GM21723 (cell line): ENCODE results near the gene LSM14B.

ENCODE experiments used
- ATAC-seq: cut with Tn5 transposase; IDR thresholded peaks from one replicate; pipeline ENCODE4 v1.9.1; 2021; ENCODE audit warnings: mild to moderate bottlenecking, moderate library complexity; ENCODE audit not compliant: unreplicated experiment

Gene LSM14B

DNA sequence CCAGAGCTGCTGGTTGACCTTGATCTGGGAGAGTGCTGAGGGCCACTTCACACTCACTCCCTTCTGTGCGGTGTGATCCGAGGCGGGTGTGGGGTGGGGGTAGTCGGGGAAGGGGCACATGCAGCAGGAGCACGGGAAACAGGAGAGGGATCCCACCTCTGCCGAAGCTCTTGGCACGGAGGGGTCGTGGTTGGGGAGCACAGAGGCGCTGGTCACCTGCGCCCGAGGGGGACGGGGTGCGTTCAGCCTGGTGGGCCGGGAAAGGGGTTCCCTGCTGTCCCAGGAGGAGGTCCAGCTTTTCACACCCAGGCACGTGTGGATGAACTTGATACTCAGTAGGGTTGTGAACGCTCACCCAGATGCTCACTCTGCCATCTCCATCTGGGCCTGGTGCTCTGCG, 38.6 kb downstream of the LSM14B start:
- no peak for ATAC-seq

DNA sequence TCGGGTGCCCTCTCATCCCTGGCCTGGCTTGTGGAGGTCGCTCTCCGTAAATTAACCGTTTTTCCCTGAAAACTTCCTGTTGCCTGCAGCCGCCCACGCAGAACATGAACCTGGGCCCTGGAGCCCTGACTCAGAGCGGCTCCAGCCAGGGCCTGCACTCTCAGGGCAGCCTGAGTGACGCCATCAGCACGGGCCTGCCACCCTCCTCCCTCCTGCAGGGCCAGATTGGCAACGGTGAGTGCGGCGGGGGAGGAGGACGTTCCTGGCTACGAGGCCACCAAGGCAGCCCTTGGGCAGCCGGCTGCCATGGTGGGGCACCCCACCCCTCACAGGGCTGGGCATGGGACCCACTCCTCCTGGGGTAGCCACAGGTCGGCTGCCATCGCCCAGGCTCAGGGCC, 39.1 kb downstream of the LSM14B start:
- no peak for ATAC-seq

DNA sequence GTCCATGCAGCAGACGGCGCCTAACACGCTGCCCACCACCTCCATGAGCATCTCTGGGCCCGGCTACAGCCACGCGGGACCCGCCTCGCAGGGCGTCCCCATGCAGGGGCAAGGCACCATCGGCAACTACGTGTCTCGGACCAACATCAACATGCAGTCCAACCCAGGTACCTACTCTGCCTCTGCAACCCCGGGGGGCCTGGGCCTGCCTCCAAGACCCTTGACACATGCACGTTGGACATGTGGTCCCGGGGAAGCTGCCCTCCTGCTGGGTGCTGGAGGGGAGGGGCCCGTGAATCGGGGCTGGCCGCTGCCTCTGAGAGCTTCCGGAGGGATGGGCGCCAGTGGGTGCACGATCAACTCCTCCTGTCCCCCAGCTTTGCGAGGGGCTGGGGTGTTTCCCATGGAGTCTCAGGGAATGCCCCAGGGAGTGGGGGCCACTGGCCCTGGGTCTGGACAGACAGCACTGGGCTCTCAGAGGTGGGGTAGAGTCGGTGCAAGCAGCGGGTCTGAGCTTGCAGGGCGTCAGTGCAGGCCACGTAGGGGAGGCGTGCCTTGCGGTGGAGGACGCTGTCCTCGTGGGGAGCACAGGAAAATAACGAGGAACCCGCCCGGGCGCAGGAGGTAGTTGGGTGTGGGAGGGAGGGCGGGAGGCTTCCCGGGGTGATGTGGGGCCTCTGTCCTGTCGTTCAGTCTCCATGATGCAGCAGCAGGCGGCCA, 40.6 kb downstream of the LSM14B start:
- no peak for ATAC-seq

DNA sequence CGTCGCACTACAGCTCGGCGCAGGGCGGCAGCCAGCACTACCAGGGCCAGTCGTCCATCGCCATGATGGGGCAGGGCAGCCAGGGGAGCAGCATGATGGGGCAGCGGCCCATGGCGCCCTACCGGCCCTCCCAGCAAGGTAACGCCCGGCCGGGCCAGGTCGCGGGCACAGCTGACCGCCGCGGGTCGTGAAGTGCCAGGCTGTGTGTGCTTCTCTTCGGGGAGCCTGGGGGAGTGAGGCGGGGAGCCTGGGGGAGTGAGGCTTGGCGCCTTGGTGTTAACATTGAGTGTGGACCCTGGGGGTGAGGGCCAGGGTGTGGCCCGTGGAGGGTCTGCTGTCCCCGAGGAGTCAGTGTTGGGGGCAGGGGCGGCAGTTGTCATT, 41.2 kb downstream of the LSM14B start:
- no peak for ATAC-seq

DNA sequence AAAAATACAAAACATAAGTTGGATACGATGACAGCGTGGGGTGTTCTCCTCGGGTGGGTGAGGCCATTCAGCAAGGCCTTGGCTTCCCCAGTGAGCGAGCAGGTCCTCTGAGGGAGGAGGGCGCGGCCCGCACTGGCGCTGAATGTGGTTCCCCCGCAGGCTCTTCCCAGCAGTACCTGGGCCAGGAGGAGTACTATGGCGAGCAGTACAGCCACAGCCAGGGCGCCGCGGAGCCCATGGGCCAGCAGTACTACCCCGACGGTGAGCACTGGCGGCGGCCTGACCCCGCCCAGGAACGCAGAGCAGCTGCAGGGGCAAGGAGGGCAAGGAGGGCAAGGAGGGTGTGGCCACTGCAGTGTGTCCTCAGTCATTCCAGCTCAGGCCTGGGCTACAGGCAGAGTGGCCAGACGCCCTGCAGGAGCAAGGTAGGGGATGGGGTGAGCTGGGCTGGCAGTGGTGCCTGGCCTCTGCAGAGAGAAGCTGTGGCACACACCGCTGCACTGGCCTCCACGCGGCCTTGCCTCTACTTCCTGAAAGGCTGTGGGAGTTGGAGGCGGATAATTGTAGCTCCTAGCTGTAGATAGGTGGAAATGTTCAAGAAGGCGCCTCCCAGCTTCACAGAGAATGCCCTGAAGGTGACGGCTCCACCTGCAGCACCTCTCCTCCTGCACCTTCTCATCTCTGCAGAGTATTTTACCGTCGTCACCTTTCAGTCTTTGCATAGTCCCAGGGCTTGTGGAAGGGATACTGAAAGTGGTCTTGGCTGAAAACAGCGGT, 41.9 kb downstream of the LSM14B start:
- ATAC-seq = no peak

DNA sequence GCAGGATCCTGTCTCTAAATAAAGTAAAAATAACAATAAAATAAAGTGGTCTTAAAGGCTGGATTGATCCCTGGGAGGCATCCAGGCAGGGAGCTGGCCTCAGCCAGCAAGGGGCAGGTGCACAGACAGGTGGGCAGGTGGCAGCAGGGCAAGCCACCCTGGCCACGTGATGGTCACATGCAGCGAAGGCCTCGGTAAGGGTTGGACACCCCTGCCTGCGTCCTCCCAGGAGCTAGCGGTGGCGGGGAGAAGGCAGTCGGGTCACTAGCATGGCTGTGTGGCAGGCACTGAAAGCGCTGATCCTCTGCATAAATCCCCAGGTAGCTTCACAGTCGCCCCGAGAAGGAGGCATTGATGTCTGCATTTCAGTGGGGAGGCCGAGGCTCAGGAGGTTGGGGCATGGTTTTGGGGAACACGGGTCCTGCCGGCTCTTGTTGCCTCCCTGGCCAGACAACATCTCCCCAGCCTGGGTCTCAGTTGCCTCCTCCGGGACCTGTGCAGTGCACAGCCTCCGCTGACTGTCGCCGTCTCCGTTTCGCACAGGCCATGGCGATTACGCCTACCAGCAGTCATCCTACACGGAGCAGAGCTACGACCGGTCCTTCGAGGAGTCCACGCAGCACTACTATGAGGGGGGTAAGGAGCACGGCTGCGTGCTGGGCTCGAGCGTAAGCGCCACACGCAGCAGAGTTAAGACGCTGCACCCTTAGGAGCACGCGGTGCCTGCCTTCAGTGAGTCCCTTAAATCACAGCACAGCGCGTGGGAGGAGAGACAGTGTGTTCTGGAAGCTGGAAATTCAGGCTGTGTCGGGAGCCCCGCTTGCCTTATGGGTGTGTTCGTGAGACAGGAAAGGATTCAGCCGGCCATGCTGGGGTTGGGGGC, 42.8 kb downstream of the LSM14B start:
- no peak for ATAC-seq

DNA sequence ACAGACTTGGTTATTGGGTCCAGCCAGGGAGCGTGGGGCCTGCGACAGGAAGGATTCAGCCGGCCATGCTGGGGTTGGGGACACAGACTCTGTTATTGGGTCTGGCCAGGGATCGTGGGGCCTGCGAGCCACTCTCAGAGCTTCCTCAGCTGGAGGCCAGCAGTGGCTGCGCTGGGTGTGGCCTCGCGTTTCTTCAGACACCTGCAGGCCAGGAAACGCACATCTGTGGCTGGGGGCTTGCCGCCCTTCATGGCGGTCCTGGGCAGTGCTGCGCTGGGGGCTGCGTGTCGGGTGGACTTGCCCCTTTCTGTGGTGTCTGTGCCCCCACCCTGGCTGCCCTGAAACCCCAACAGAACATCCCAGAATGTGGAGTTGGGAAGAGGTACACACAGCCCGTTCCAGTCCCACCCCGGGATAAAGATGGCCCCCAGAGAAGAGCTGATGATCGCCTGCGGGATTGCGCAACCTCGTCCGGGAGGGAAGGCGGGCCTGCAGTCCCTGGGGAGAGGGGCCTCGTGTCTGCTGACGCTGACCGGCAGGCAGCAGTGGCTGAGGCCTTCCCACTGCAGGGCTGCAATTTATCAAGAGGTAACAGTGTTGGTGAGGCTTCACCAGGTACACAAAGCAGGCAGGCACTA, 43.6 kb downstream of the LSM14B start:
- ATAC-seq = no peak

DNA sequence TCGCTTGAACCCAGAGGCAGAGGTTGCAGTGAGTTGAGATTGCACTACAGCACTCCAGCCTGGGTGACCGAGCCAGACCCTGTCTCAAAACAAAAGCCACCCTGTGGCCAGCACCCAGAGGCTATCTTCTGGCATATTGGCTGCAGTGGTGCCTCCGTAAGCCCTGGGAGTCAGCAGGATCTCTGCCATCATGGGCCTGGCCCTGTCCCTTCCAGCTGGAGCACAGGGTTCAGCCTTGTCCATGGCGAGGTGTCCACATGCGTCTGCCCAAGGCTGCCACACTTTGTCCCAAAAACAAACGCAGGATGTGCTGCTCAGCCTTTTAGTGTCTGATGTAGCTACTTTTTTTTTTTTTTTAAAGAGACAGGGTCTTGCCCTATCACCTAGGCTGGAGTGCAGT, 45.2 kb downstream of the LSM14B start:
- ATAC-seq = no peak

DNA sequence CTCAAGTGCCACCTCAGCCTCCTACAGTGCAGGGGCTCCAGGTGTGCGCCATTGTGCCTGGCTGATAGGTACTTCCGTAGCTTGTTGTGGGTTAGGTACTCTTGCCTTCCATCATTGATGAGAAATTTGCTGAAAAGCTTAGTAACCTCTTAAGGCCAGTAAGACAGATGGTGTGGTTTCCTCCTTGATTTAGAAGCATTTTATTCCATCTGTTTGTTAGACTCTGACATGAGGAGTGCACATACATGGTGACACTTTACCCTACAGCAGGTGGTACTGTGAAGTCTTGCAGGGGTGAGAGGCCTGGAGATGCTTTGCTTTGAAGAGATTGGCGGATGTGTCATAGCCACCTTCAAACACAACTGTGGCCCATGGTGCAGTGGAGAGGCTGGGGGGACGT, 45.8 kb downstream of the LSM14B start:
- no peak for ATAC-seq

DNA sequence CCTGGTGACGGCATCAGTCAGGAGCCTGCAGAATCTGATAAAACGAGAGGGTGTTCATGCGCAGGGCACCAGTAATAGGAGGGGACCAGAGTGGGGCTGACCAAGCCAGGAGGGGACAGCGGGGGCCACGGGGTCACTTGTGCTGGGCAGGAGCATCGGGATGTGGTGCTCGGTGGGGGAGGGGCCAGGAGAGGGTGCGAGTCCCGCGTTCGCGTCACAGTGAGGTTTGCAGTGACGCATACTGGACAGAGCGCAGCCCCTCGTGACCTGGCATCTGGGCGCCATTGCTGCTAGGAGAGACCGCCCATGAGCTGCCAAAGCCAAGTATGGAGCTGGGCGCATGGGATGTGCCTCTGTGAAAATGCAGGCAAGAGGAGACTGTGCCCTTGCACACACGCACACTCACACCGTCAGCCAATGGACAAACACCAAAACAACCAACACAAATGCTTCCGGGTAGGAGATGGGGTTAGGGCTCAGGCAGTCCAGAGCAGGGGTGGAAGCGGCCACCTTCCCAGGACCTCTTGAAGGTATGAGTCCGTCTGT, 46.7 kb downstream of the LSM14B start:
- ATAC-seq = no peak

DNA sequence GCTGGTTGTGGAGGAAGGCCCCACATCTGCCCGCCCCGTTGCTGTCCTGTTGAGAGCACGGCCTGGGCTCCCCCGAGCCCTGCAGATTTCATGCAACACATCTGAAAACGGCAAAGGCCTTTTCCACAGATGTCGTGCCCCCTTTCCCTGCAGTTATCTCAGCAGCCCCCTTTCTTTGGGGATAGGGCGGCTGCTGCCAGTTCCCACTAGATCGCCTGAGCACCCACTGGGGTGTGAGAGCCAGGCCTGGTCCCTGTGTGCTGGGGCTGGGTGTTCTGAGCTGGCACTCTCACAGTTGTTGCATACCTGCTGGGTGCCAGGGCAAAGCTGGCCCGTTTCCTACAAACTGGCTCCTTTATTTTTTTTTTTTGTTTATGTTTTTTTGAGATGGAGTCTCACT, 48.3 kb downstream of the LSM14B start:
- ATAC-seq = no peak

DNA sequence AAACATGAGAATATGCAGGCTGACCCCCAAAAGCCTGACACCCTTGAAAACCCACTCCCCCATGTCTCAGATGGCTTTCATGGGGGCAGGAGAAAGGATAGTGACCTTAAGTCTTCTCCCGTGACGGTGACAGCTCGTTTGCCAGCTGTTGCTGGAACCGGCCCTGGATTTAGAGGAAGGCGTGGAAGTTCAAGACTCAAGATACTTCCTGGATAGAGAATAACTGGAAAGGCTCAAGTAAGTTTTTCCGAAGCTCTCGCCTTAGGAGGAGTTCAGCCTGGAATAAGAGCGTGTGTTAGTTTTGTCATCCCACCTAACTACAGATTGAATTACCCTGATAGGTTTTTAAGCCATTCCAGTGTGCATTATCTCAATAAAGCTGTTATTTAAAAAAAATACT, 49.0 kb downstream of the LSM14B start:
- ATAC-seq = no peak

DNA sequence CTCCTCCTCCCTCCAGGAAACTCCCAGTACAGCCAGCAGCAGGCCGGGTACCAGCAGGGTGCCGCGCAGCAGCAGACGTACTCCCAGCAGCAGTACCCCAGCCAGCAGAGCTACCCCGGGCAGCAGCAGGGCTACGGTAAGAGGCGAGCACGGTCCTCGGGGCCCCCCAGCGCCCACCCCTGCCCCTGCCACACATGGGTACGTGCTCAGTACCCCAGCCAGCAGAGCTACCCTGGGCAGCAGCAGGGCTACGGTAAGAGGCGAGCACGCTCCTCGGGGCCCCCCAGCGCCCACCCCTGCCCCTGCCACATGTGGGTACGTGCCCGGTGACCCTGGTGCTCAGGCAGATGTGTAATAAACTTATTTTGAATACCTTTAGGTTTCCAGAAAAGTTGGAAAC, 50.4 kb downstream of the LSM14B start:
- no peak for ATAC-seq

DNA sequence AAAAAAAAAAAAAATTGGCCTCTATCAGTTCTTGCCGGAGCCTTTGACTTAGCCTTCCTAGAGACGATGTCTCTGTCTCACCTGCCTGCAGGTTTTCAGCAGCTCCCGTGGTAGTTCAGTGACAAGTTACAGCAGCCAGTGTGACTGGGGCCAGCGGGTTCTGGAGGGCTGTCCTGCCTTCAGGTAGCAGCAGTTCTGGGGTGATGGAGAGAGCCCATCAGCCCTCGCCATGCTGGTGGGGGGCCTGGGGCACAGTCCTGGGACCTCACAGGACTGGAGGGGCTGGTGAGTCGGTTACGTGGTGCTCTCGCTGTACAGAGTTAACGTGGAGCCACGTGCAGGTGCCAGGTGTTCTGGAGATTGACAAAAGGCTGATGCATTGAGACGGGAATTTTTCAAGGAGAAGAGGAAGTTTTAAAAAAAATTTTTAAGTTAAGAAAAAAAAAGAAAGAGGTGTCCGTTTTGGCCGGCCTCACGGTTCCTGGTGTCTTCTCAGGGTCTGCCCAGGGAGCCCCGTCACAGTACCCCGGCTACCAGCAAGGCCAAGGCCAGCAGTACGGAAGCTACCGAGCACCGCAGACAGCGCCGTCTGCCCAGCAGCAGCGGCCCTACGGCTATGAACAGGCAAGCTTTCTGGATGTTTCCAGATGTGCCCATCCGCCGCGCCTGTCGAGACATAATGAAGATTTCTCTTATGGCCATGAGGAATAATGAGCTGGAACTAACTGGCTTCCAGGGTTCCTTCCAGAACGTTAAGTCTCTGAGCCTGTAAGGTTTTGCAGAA, 51.9 kb downstream of the LSM14B start:
- no peak for ATAC-seq

DNA sequence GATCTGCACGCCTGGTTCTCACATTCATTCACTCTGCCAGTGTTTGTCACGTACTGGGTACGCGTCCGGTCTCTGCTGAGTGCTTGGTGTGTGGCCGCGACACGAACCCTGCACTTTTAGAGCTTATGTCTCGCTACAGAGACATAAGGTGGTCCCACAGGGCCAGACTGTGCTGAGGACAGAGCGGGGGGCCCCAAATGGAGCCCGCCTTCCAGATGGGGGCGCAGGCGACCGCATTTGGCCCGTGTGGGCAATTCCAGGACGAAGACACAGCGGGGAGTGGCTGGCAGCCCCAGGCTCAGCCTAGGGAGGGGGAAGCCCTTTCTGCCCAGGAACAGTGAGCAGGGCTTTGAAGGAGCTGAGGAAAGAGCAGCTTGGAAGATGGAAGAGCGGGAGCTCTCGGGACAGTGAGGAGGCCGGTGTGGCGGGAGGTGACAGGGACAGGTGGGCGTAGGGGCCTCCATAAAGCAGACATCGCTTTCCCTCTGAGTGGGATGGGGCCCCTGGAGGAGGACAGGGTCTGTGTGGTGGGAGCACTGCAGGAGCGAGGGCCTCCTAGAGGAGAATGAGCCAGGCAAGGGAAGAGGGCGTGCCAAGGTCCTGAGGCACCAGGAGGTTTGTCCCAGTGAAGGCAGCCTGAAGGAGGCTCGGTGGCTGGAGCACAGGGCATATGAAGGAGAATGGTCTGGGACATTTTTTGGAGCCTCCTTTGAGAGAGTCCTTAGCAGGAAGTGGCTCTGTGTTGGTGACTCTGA, 52.8 kb downstream of the LSM14B start:
- ATAC-seq = no peak

DNA sequence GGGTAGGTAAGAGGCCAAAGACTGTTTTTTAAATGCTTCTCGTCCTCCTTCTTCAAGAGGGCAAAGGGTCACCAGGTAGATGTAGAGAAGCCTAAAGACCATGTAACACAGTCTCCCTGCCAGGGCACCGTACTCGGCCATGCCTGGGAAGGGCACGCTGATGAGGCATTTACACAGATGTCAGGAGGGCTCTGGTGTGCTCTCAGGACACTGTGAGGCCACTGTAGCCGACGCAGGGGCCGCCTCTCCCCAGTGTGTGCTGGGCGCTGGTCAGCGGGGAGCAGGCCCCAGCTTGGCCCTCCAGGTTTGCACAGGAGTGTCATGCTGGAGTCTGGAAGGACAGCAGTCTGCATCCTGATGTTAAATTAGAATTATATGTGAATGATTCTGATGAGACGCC, 53.4 kb downstream of the LSM14B start:
- no peak for ATAC-seq

DNA sequence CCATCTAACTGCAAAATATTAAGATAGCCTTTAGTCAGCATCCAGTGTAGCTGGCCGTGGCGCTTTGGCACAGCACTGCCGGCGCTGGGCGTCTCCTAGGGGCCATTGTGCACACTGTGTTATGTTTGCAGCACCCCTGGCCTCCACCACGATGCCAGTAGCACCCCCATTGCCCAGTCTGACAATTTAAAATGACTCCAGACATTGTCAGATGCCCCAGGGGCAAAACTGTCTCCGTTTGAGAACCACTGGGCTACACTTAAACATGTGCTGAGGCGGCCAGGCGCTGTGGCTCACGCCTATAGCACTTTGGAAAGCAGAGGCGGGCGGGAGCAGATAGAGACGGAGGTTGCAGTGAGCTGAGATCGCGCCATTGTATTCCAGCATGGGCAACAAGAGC, 54.6 kb downstream of the LSM14B start:
- no peak for ATAC-seq

DNA sequence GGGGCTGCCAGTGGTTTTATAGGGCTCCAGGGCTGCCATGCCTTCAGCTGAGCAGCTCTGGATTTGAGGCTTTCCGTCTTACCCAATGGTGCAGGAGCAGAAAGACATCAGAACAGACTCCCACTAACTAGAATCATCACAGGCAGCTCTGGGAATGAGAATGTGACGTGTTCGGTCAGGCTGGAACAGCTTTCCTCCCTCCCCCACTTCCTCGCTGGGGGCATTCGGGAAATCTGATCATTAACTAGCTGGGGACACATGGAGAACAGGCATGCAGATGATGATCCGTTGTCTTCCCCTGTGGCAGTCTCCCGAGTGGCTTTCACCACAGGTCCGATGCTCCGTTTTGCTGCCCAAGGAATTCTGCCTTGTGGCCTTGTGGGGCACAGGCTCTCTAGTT, 55.0 kb downstream of the LSM14B start:
- ATAC-seq = no peak
